H9 (cell line): Measurements from ENCODE around the gene CPM. TPM values are rescaled to one million over a fixed set of nuclear protein-coding genes. Genes with fewer than 3 reads are reported as not detected.

ENCODE experiments used
- DNase-seq: peaks from one replicate; pipeline ENCODE4 v3.0.0-alpha.2; 2017
- H2AFZ ChIP-seq: one replicate; pipeline ENCODE4 v1.6.1; 2013; ENCODE audit warnings: mild to moderate bottlenecking, low read length, control low read depth, moderate library complexity
- H2AK5ac ChIP-seq: 2 replicates; pipeline ENCODE4 v1.6.1; 2013; ENCODE audit warnings: low read length, control low read depth, mixed read lengths; ENCODE audit not compliant: insufficient read length
- H2BK120ac ChIP-seq: one replicate; pipeline ENCODE4 v1.6.1; 2013; ENCODE audit warnings: low read depth, mild to moderate bottlenecking, low read length, control low read depth, inconsistent platforms; ENCODE audit not compliant: poor library complexity, severe bottlenecking
- H2BK12ac ChIP-seq: 2 replicates; pipeline ENCODE4 v1.6.1; 2013; ENCODE audit warnings: low read length, control low read depth, mixed read lengths, low read depth; ENCODE audit not compliant: insufficient read length
- H2BK15ac ChIP-seq: 2 replicates; pipeline ENCODE4 v1.6.1; 2013; ENCODE audit warnings: low read depth, low read length, control low read depth
- H2BK20ac ChIP-seq: one replicate; pipeline ENCODE4 v1.6.1; 2013; ENCODE audit warnings: low read depth, mild to moderate bottlenecking, low read length, control low read depth, inconsistent platforms; ENCODE audit not compliant: poor library complexity, severe bottlenecking
- H2BK5ac ChIP-seq: 2 replicates; pipeline ENCODE4 v1.6.1; 2013; ENCODE audit warnings: low read length, control low read depth, mixed read lengths; ENCODE audit not compliant: insufficient read length
- H3K14ac ChIP-seq: 2 replicates; pipeline ENCODE4 v1.6.1; 2013; ENCODE audit warnings: low read length, control low read depth; ENCODE audit not compliant: insufficient read depth
- H3K18ac ChIP-seq: 2 replicates; pipeline ENCODE4 v1.6.1; 2013; ENCODE audit warnings: low read depth, mild to moderate bottlenecking, mixed read lengths, low read length, control low read depth; ENCODE audit not compliant: insufficient read length
- H3K23ac ChIP-seq: 2 replicates; pipeline ENCODE4 v1.6.1; 2013; ENCODE audit warnings: low read length, control low read depth, mixed read lengths, low read depth; ENCODE audit not compliant: insufficient read length
- H3K23me2 ChIP-seq: 2 replicates; pipeline ENCODE4 v1.6.1; 2013; ENCODE audit warnings: low read depth, mild to moderate bottlenecking, mixed read lengths, low read length, control low read depth; ENCODE audit not compliant: insufficient read length, poor library complexity, severe bottlenecking
- H3K27ac ChIP-seq: 2 replicates; pipeline ENCODE4 v1.5.1; 2013; ENCODE audit warnings: low read length, control low read depth, mixed read lengths, low read depth; ENCODE audit not compliant: insufficient read length
- H3K27me3 ChIP-seq: 2 replicates; pipeline ENCODE4 v1.6.1; 2013; ENCODE audit warnings: low read length, control low read depth, inconsistent platforms; ENCODE audit not compliant: insufficient read depth
- H3K4ac ChIP-seq: 2 replicates; pipeline ENCODE4 v1.6.1; 2013; ENCODE audit warnings: low read depth, mild to moderate bottlenecking, control low read depth, inconsistent platforms, low read length, moderate library complexity
- H3K4me1 ChIP-seq: 2 replicates; pipeline ENCODE4 v1.6.1; 2013; ENCODE audit warnings: low read length, control low read depth, inconsistent platforms; ENCODE audit not compliant: insufficient read depth
- H3K4me2 ChIP-seq: 2 replicates; pipeline ENCODE4 v1.6.1; 2013; ENCODE audit warnings: low read length, control low read depth, mixed read lengths; ENCODE audit not compliant: insufficient read length, insufficient read depth
- H3K56ac ChIP-seq: 2 replicates; pipeline ENCODE4 v1.6.1; 2013; ENCODE audit warnings: low read depth, mild to moderate bottlenecking, mixed read lengths, low read length, control low read depth; ENCODE audit not compliant: insufficient read length
- H3K79me1 ChIP-seq: 2 replicates; pipeline ENCODE4 v1.6.1; 2013; ENCODE audit warnings: low read depth, mild to moderate bottlenecking, moderate library complexity, low read length, control low read depth, inconsistent platforms; ENCODE audit not compliant: insufficient read depth, poor library complexity, severe bottlenecking
- H3K79me2 ChIP-seq: 2 replicates; pipeline ENCODE4 v1.6.1; 2013; ENCODE audit warnings: low read length, control low read depth, inconsistent platforms; ENCODE audit not compliant: insufficient read depth
- H3K9ac ChIP-seq: 2 replicates; pipeline ENCODE4 v1.6.1; 2013; ENCODE audit warnings: low read length, control low read depth, mixed read lengths; ENCODE audit not compliant: insufficient read length; ENCODE audit errors: extremely low read depth
- H3K9me3 ChIP-seq: one replicate; pipeline ENCODE4 v1.6.1; 2013; ENCODE audit warnings: low read depth, low read length, inconsistent platforms; ENCODE audit not compliant: control insufficient read depth
- H3T11ph ChIP-seq: one replicate; pipeline ENCODE4 v1.6.1; 2013; ENCODE audit warnings: mild to moderate bottlenecking, low read length, control low read depth, inconsistent platforms
- H4K20me1 ChIP-seq: one replicate; pipeline ENCODE4 v1.6.1; 2013; ENCODE audit not compliant: control insufficient read depth, insufficient read length, insufficient read depth
- H4K5ac ChIP-seq: 2 replicates; pipeline ENCODE4 v1.6.1; 2013; ENCODE audit warnings: low read depth, mild to moderate bottlenecking, mixed read lengths, low read length, control low read depth; ENCODE audit not compliant: insufficient read length
- H4K8ac ChIP-seq: replicated peaks from 2 replicates; pipeline ENCODE4 v1.6.1; 2013; ENCODE audit warnings: low read length, control low read depth, mixed read lengths, low read depth; ENCODE audit not compliant: insufficient read length
- H4K91ac ChIP-seq: 2 replicates; pipeline ENCODE4 v1.6.1; 2013; ENCODE audit warnings: low read depth, mild to moderate bottlenecking, moderate library complexity, mixed read lengths, low read length, control low read depth; ENCODE audit not compliant: insufficient read length
- H3K27ac Mint-ChIP-seq, 3 experiments: 2 replicates in 2 of 3; 3 replicates in 1 of 3; pipeline ENCODE4 v1.8.0; 2020 to 2021; ENCODE audit warnings: mixed read lengths in 3 of 3, mild to moderate bottlenecking in 1 of 3, moderate library complexity in 1 of 3
- H3K27me3 Mint-ChIP-seq: 2 replicates; pipeline ENCODE4 v1.8.0; 2021; ENCODE audit warnings: low read depth, mild to moderate bottlenecking, moderate library complexity, mixed read lengths
- H3K36me3 Mint-ChIP-seq, 3 experiments: 2 replicates in 2 of 3; 3 replicates in 1 of 3; pipeline ENCODE4 v1.8.0; 2020 to 2021; ENCODE audit warnings: low read depth in 3 of 3, mixed read lengths in 3 of 3; ENCODE audit not compliant: insufficient read depth in 1 of 3
- H3K4me1 Mint-ChIP-seq, 2 experiments: 2 replicates each; pipeline ENCODE4 v1.8.0; 2020; ENCODE audit warnings: mixed read lengths in 2 of 2
- H3K4me3 Mint-ChIP-seq, 2 experiments: 2 replicates in 1 of 2; 3 replicates in 1 of 2; pipeline ENCODE4 v1.8.0; 2020 to 2021; ENCODE audit warnings: mild to moderate bottlenecking in 2 of 2, mixed read lengths in 2 of 2, moderate library complexity in 1 of 2
- H3K9me3 Mint-ChIP-seq, 2 experiments: 2 replicates in 1 of 2; 3 replicates in 1 of 2; pipeline ENCODE4 v1.8.0; 2020; ENCODE audit warnings: mild to moderate bottlenecking in 2 of 2, mixed read lengths in 2 of 2, moderate library complexity in 1 of 2
- WGBS: extraction: QIAGEN DNeasy Blood & Tissue Kit; methylation state at CpG from one replicate; pipeline ENCODE4 v1.1.7; 2013; ENCODE audit warnings: missing lambda C conversion rate, low lambda C conversion rate, mixed read lengths; ENCODE audit not compliant: insufficient read length; ENCODE audit errors: extremely low coverage; 5-methylcytosine and 5-hydroxymethylcytosine counted together
- total RNA-seq: library from RNA; stranded (reverse); gene quantifications from 2 replicates; pipeline ENCODE4 v1.2.1, GENCODE V29; 2021
- TF ChIP-seq, protein P1 (sequence below): fragments of 200-600 bp; sonication (generic); conservative IDR thresholded peaks from 3 replicates; pipeline ENCODE4 v1.8.0; 2021; ENCODE audit warnings: antibody characterized with exemption, mild to moderate bottlenecking

Gene CPM
- total RNA-seq, 1 experiment from 2014 or later, result 1.2 TPM

DNA sequence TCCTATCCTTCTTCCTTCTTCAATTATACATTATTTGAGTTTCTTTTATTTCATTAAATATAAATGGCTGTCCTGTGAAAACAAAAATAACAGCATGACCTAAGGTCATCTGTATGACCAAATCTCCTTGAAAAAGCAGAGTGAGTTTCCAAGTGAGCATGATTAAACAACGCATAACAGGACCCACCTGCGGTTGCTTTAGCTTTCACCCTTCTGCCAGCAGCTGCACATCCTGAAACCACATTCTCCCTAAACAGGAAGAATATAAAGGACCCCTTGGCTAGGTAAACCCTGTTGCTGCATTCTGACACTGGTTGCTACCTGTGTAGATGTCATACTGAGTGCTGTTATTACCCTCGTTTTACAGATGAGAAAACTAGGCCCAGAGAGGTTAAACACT, 42.8 kb upstream of the CPM start:
- H3T11ph ChIP-seq, result no peak overlapping the region
- H4K20me1 ChIP-seq, result no peaks in the 10 kb centered on the region
- H3K4me2 ChIP-seq, result no peak overlapping the region
- no peak overlapping the region for H4K8ac ChIP-seq
- no peaks in the 10 kb centered on the region for H3K27me3 ChIP-seq
- no peaks in the 10 kb centered on the region for H3K79me2 ChIP-seq
- H3K4me1 ChIP-seq, result peaks cover 2% of the 10 kb centered on the region; the same call in 1 of the 2 replicates
- H2BK120ac ChIP-seq, result no peak overlapping the region
- no peak overlapping the region for H3K27ac ChIP-seq
- H3K14ac ChIP-seq, result no peak overlapping the region
- DNase-seq, result no peak
- no peak overlapping the region for H2BK15ac ChIP-seq
- H3K4me1 Mint-ChIP-seq, result peaks cover 23 to 25% of the 10 kb centered on the region in 2 experiments
- H2BK5ac ChIP-seq, result no peak overlapping the region
- H3K9me3 ChIP-seq, result no peaks in the 10 kb centered on the region
- H4K91ac ChIP-seq, result no peak overlapping the region
- H3K27ac Mint-ChIP-seq, result no peak overlapping the region
- H2AK5ac ChIP-seq, result no peak overlapping the region
- H3K56ac ChIP-seq, result no peak overlapping the region
- no peak overlapping the region for H2AFZ ChIP-seq
- TF ChIP-seq, protein P1, sequence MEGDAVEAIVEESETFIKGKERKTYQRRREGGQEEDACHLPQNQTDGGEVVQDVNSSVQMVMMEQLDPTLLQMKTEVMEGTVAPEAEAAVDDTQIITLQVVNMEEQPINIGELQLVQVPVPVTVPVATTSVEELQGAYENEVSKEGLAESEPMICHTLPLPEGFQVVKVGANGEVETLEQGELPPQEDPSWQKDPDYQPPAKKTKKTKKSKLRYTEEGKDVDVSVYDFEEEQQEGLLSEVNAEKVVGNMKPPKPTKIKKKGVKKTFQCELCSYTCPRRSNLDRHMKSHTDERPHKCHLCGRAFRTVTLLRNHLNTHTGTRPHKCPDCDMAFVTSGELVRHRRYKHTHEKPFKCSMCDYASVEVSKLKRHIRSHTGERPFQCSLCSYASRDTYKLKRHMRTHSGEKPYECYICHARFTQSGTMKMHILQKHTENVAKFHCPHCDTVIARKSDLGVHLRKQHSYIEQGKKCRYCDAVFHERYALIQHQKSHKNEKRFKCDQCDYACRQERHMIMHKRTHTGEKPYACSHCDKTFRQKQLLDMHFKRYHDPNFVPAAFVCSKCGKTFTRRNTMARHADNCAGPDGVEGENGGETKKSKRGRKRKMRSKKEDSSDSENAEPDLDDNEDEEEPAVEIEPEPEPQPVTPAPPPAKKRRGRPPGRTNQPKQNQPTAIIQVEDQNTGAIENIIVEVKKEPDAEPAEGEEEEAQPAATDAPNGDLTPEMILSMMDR, result no peak
- H3K27me3 Mint-ChIP-seq, result no peaks in the 10 kb centered on the region; the same call in 1 of the 2 replicates
- no peak overlapping the region for H3K4ac ChIP-seq
- no peak overlapping the region for H3K18ac ChIP-seq
- no peak overlapping the region for H3K23ac ChIP-seq
- H3K9ac ChIP-seq, result no peak overlapping the region
- H3K79me1 ChIP-seq, result no peaks in the 10 kb centered on the region
- no peak overlapping the region for H4K5ac ChIP-seq
- H2BK12ac ChIP-seq, result no peak overlapping the region
- no peak overlapping the region for H3K4me3 Mint-ChIP-seq
- no peaks in the 10 kb centered on the region for H3K23me2 ChIP-seq
- H2BK20ac ChIP-seq, result no peak overlapping the region
- no peaks in the 10 kb centered on the region for H3K36me3 Mint-ChIP-seq
- H3K9me3 Mint-ChIP-seq, result peaks cover 0 to 3% of the 10 kb centered on the region in 2 experiments; a peak in 4 of 5 replicates
- no CpG with 5 or more reads among the region's 3 CpGs for WGBS
